Thoracic aorta (tissue), 2 donors: ENCODE results near the gene ATXN1. TPM values are rescaled to one million over a fixed set of nuclear protein-coding genes. Genes with fewer than 3 reads are reported as not detected.

ENCODE experiments used
- ATAC-seq: fragments of 150-250 bp; one replicate; pipeline ENCODE4 v1.8.0; 2017; ENCODE audit warnings: low read depth; ENCODE audit not compliant: insufficient number of reproducible peaks, low FRiP score
- DNase-seq: peaks from one replicate; pipeline ENCODE4 v3.0.0-alpha.2; 2020; ENCODE audit warnings: low spot score
- H3K27ac ChIP-seq, 2 donors: fragments of 200-600 bp; sonication (generic); 1 replicate in 1 of 2; 2 replicates in 1 of 2; pipeline ENCODE4 v1.5.1; 2016; ENCODE audit warnings: mild to moderate bottlenecking in 2 of 2, moderate library complexity in 2 of 2
- H3K27me3 ChIP-seq: fragments of 200-600 bp; sonication (generic); replicated peaks from 2 replicates; pipeline ENCODE4 v1.6.0; 2016; ENCODE audit warnings: mild to moderate bottlenecking; ENCODE audit not compliant: insufficient read depth
- H3K36me3 ChIP-seq: fragments of 200-600 bp; sonication (generic); one replicate; pipeline ENCODE4 v1.5.1; 2016
- H3K4me1 ChIP-seq, 2 donors: fragments of 200-600 bp; sonication (generic); 1 replicate in 1 of 2; 2 replicates in 1 of 2; pipeline versions ENCODE4 v1.5.1 to v1.6.0; 2016; ENCODE audit warnings: low read depth in 2 of 2, mild to moderate bottlenecking in 1 of 2; ENCODE audit not compliant: control insufficient read depth in 1 of 2
- H3K4me3 ChIP-seq: fragments of 200-600 bp; sonication (generic); 2 replicates; pipeline ENCODE4 v1.5.1; 2016; ENCODE audit warnings: mild to moderate bottlenecking
- H3K9me3 ChIP-seq: fragments of 200-600 bp; sonication (generic); 2 replicates; pipeline ENCODE4 v1.5.1; 2016
- total RNA-seq, 2 donors: library from RNA; depleted of rRNA; stranded (reverse); fragments of >200 nt; gene quantifications; one replicate each; pipeline versions ENCODE4 v1.1.0 to v1.2.3, GENCODE V29; 2016
- TF ChIP-seq, protein P1 (sequence below): fragments of 200-600 bp; sonication (generic); IDR thresholded peaks from one replicate; pipeline ENCODE4 v1.5.1; 2019; ENCODE audit warnings: antibody characterized with exemption

Gene ATXN1
- total RNA-seq, 2 donors from 2014 or later = 59.8 to 62.4 TPM

DNA sequence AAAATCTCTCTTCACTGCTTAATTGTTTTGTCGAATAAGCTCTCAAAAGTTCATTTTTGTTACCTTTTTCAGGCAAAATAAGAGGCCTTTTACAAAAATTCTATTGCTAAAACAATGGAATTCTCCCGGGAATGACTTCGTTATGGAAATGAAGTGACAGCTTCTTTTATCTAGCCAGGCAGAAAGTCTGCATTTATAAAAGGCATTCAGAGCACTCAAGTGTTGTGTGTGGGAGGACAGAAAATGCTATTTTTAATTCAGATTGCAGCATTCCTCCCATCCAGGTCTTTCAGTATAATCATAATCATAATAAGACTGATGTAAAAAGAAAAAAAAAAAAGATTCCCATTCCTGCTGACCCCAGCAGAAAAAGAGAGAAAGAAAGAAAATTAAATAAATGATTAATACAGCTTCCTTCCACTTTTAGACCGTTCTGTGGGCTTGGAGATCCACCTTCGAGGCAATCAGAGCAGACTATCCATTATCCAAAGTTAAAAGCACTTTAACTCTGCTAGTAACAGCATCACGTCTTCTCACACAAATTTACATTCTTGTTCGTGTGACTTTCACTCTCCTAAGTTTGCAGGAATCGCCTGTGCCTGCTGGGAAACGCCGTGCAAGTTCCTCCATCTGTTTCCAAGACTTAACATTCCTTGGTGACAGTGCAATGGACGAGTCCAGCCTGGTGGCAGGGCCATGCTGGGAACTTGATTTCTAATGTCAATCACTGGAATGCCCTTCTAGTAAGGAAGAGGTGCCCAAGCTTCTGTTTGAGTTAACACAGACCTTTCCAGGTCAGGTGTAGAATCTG, 264.1 kb downstream of the ATXN1 start:
- TF ChIP-seq, protein P1, sequence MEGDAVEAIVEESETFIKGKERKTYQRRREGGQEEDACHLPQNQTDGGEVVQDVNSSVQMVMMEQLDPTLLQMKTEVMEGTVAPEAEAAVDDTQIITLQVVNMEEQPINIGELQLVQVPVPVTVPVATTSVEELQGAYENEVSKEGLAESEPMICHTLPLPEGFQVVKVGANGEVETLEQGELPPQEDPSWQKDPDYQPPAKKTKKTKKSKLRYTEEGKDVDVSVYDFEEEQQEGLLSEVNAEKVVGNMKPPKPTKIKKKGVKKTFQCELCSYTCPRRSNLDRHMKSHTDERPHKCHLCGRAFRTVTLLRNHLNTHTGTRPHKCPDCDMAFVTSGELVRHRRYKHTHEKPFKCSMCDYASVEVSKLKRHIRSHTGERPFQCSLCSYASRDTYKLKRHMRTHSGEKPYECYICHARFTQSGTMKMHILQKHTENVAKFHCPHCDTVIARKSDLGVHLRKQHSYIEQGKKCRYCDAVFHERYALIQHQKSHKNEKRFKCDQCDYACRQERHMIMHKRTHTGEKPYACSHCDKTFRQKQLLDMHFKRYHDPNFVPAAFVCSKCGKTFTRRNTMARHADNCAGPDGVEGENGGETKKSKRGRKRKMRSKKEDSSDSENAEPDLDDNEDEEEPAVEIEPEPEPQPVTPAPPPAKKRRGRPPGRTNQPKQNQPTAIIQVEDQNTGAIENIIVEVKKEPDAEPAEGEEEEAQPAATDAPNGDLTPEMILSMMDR = no peak
- peaks cover 0 to 30% of the 10 kb centered on the region in 2 donors for H3K4me1 ChIP-seq
- DNase-seq = no peak
- H3K9me3 ChIP-seq = no peaks in the 10 kb centered on the region
- ATAC-seq = no peak
- peak overlapping the region; percentile 22 to 36 for H3K27ac ChIP-seq
- no peaks in the 10 kb centered on the region for H3K36me3 ChIP-seq
- H3K4me3 ChIP-seq = peak overlapping the region; percentile 55
- H3K27me3 ChIP-seq = no peaks in the 10 kb centered on the region

DNA sequence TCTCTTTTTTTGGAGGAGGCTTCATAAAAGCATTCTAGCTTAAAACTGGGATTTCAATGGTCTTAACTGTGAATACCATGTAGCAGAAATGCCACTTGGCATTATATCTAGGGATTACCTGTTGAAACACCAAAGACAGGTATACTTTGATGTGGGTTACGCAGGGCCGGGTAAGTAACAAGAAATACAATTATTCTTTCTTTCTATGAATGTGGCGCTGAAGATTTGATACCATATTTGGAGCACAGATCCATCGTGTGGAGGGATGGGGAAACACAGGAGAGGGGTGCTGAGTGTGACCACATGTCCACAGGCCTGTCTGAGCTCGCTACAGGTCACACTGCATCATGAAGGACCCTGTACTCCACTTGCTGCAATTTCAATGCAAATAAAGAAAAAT, 265.1 kb downstream of the ATXN1 start:
- no peaks in the 10 kb centered on the region for H3K27me3 ChIP-seq
- TF ChIP-seq, protein P1 = no peak
- DNase-seq = no peak
- no peak for ATAC-seq
- no peaks in the 10 kb centered on the region for H3K36me3 ChIP-seq
- H3K9me3 ChIP-seq = no peaks in the 10 kb centered on the region
- no peak overlapping the region for H3K4me3 ChIP-seq
- H3K27ac ChIP-seq = no peak overlapping the region
- H3K4me1 ChIP-seq = peaks cover 0 to 30% of the 10 kb centered on the region in 2 donors

DNA sequence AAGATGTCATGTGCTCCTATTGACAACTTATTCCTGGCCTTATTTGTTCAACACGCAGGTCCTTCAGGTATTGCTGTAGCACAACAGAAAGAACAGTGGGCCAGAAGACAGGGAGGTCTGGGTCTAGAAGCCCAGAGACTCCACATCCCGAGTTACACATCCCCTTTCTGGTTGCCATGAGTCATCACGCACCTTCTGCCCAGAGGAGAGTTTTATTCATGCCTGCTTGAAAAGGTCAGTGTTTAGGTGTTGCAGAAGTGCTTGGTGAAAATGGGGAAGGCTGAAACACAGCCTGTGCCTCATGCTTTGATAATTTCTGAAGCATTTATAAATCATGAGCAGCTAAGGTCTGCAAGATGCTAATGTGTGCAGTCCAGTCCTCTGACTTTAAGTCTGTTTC, 266.5 kb downstream of the ATXN1 start:
- no peaks in the 10 kb centered on the region for H3K27me3 ChIP-seq
- TF ChIP-seq, protein P1 = no peak
- H3K4me1 ChIP-seq = peaks cover 0 to 32% of the 10 kb centered on the region in 2 donors
- ATAC-seq = no peak
- no peak for DNase-seq
- no peak overlapping the region for H3K27ac ChIP-seq
- H3K9me3 ChIP-seq = no peaks in the 10 kb centered on the region
- no peaks in the 10 kb centered on the region for H3K36me3 ChIP-seq
- no peak overlapping the region for H3K4me3 ChIP-seq

DNA sequence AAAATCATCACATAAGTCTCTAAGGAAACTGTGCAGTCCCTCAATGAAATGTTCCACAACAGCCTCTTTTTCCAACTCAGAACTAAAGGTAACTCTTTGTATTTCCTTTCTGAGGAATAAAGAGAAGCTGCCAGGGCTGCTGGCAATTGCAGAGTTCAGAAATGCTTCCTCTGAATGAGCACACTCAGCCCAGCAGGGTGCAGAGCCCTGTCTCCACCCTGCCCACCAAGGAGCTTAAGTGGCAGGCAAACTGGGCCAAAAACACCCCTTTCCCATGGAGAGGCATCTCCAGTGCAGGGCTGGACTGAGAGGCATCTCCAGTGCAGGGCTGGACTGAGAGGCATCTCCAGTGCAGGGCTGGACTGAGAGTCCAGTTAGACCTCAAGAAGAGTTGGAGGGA, 267.5 kb downstream of the ATXN1 start:
- peaks cover 0 to 42% of the 10 kb centered on the region in 2 donors for H3K4me1 ChIP-seq
- H3K4me3 ChIP-seq = no peak overlapping the region
- H3K27ac ChIP-seq = no peak overlapping the region
- H3K9me3 ChIP-seq = no peaks in the 10 kb centered on the region
- ATAC-seq (no peak), DNase-seq (no peak)
- H3K27me3 ChIP-seq = no peaks in the 10 kb centered on the region
- TF ChIP-seq, protein P1 = no peak
- no peaks in the 10 kb centered on the region for H3K36me3 ChIP-seq

DNA sequence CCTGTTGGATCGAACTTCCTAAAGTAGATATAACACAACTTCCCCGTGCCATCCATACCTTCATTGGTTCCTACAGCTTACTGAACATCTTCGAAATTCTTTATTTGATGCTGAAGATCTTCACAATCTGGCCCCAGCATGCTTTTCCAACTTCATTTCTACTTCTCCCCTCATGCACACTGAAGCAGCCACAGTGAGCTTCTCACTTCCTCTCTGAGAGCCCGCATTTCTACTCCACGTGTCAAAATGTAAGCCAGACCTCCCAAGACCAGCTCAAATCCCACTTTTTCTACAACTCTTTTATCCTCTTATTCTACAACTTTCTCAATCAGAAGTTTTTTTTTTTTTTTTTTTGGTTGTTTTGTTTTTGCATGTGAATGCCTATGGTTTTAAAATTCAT, 268.1 kb downstream of the ATXN1 start:
- no peak for DNase-seq
- peaks cover 0 to 47% of the 10 kb centered on the region in 2 donors for H3K4me1 ChIP-seq
- TF ChIP-seq, protein P1 = no peak
- H3K9me3 ChIP-seq = no peaks in the 10 kb centered on the region
- no peaks in the 10 kb centered on the region for H3K27me3 ChIP-seq
- no peak for ATAC-seq
- H3K27ac ChIP-seq = no peak overlapping the region
- H3K4me3 ChIP-seq = no peak overlapping the region
- no peaks in the 10 kb centered on the region for H3K36me3 ChIP-seq
